HCT116 (cell line): Measurements from ENCODE around the gene CGA. TPM values are rescaled to one million over a fixed set of nuclear protein-coding genes. Genes with fewer than 3 reads are reported as not detected.

Experiments
- ATAC-seq: fragments of 200-7000 bp; cut with Tn5 transposase; 2 replicates; pipeline ENCODE4 v1.9.1; 2020; ENCODE audit warnings: mild to moderate bottlenecking, moderate library complexity
- BruUV-seq: library from RNA; stranded (reverse); fragments of 400-500 nt; replicated peaks from 2 replicates; lab custom pipeline; 2021; lab: Mats Ljungman, UMichigan
- CTCF ChIA-PET: fragments of 300-600 bp; sonication (Branson Sonifier 250); formaldehyde crosslinking; loops from one replicate; lab custom pipeline; 2021; ENCODE audit warnings: antibody characterized with exemption; lab: Charles Lee
- POLR2A ChIA-PET: fragments of 300-600, 350-600 bp; sonication (Branson Sonifier 250); formaldehyde crosslinking; loops from one replicate; lab custom pipeline; 2021; ENCODE audit warnings: antibody characterized with exemption; lab: Charles Lee
- RAD21 ChIA-PET, 2 experiments: fragments of 300-600 bp; sonication (Branson Sonifier 250); formaldehyde crosslinking; loops; one replicate each; lab custom pipeline; 2023; ENCODE audit warnings: low total read pairs in 2 of 2; ENCODE audit not compliant: uncharacterized antibody in 2 of 2, unreplicated experiment in 2 of 2, low non-redundant PET in 1 of 2; lab: Charles Lee
- DNase-seq: peaks from one replicate; pipeline ENCODE4 v3.0.0-alpha.2; 2010; ENCODE audit warnings: low read depth, low spot score
- H2AFZ ChIP-seq: fragments of 200-600 bp; shearing (Covaris generic), sonication (generic); 2 replicates; pipeline ENCODE4 v1.6.1; 2017; ENCODE audit warnings: low read depth, mixed run types, mixed read lengths, antibody characterized with exemption, low read length; ENCODE audit not compliant: poor library complexity, severe bottlenecking
- H3K27ac ChIP-seq: 2 replicates; pipeline ENCODE4 v1.5.1; 2012; ENCODE audit warnings: low read depth, low read length
- H3K27me3 ChIP-seq: fragments of 200-600 bp; sonication (generic); 2 replicates; pipeline ENCODE4 v1.6.1; 2016; ENCODE audit warnings: mixed run types, low read length, mixed read lengths; ENCODE audit not compliant: insufficient read depth
- H3K36me3 ChIP-seq, 2 experiments: fragments of 200-500 bp in 1 of 2; fragments of 200-600 bp in 1 of 2; sonication (Bioruptor generic) in 1 of 2; sonication (generic) in 1 of 2; 2 replicates each; pipeline versions ENCODE4 v1.5.1 to v1.6.1; 2014 to 2016; ENCODE audit warnings: low read length in 2 of 2, inconsistent platforms in 1 of 2, mixed read lengths in 1 of 2, mixed run types in 1 of 2; ENCODE audit not compliant: insufficient read depth in 2 of 2, control insufficient read depth in 1 of 2
- H3K4me1 ChIP-seq, 2 experiments: fragments of 200-600 bp in 1 of 2; sonication (generic) in 1 of 2; 2 replicates each; pipeline versions ENCODE4 v1.5.1 to v1.6.1; 2012 to 2017; ENCODE audit warnings: low read length in 2 of 2, inconsistent platforms in 1 of 2, mild to moderate bottlenecking in 1 of 2, mixed read lengths in 1 of 2, mixed run types in 1 of 2, moderate library complexity in 1 of 2; ENCODE audit not compliant: insufficient read depth in 2 of 2, control insufficient read depth in 1 of 2
- H3K4me2 ChIP-seq: fragments of 200-600 bp; sonication (generic); 2 replicates; pipeline ENCODE4 v1.6.1; 2017; ENCODE audit warnings: mixed run types, low read length, mixed read lengths
- H3K4me3 ChIP-seq, 2 experiments: fragments of 200-600 bp in 1 of 2; sonication (generic) in 1 of 2; replicated peaks in 1 of 2; 2 replicates each; pipeline ENCODE4 v1.5.1; 2011 to 2016; ENCODE audit warnings: low read length in 2 of 2, control low read depth in 1 of 2, low read depth in 1 of 2, mild to moderate bottlenecking in 1 of 2, mixed read lengths in 1 of 2, mixed run types in 1 of 2
- H3K79me2 ChIP-seq: fragments of 200-600 bp; sonication (generic); 2 replicates; pipeline ENCODE4 v1.6.1; 2017; ENCODE audit warnings: mild to moderate bottlenecking, mixed run types, low read length, moderate library complexity, mixed read lengths; ENCODE audit not compliant: insufficient read depth
- H3K9ac ChIP-seq: fragments of 200-600 bp; sonication (generic); 2 replicates; pipeline ENCODE4 v1.6.1; 2016; ENCODE audit warnings: low read length, mixed read lengths
- H3K9me2 ChIP-seq: fragments of 200-600 bp; sonication (generic), shearing (Covaris generic); 2 replicates; pipeline ENCODE4 v1.6.1; 2017; ENCODE audit warnings: mixed run types, mild to moderate bottlenecking, moderate library complexity; ENCODE audit not compliant: insufficient read depth
- H3K9me3 ChIP-seq, 2 experiments: fragments of 200-500 bp in 1 of 2; fragments of 200-600 bp in 1 of 2; sonication (Bioruptor generic) in 1 of 2; sonication (generic) in 1 of 2; 2 replicates each; pipeline ENCODE4 v1.6.1; 2014 to 2017; ENCODE audit warnings: low read length in 2 of 2, mixed read lengths in 2 of 2, inconsistent platforms in 1 of 2, low read depth in 1 of 2, mild to moderate bottlenecking in 1 of 2, mixed run types in 1 of 2, moderate library complexity in 1 of 2; ENCODE audit not compliant: control insufficient read depth in 1 of 2, insufficient read depth in 1 of 2
- H4K20me1 ChIP-seq: fragments of 200-600 bp; sonication (generic), shearing (Covaris generic); 2 replicates; pipeline ENCODE4 v1.6.1; 2017; ENCODE audit warnings: mixed run types, mild to moderate bottlenecking, moderate library complexity; ENCODE audit not compliant: insufficient read depth
- ATF3 ChIP-seq: IDR thresholded peaks from 2 replicates; pipeline ENCODE4 v1.6.1; 2012
- CBX3 ChIP-seq: IDR thresholded peaks from 2 replicates; pipeline ENCODE4 v1.6.1; 2012; ENCODE audit warnings: low read depth
- CEBPB ChIP-seq: IDR thresholded peaks from 2 replicates; pipeline ENCODE4 v1.6.1; 2012; ENCODE audit warnings: low read depth
- EGR1 ChIP-seq: IDR thresholded peaks from 2 replicates; pipeline ENCODE4 v1.6.1; 2012; ENCODE audit warnings: low read depth
- EZH2phosphoT487 ChIP-seq: fragments of 200-600 bp; IDR thresholded peaks from 2 replicates; pipeline ENCODE4 v1.6.1; 2018; ENCODE audit warnings: antibody characterized with exemption, borderline replicate concordance
- FOSL1 ChIP-seq: IDR thresholded peaks from 2 replicates; pipeline ENCODE4 v1.6.1; 2012; ENCODE audit warnings: low read depth
- POLR2A ChIP-seq: IDR thresholded peaks from 2 replicates; pipeline ENCODE4 v1.7.0; 2011; ENCODE audit warnings: borderline replicate concordance; ENCODE audit not compliant: insufficient read depth, insufficient read length; ENCODE audit errors: extremely low read depth
- REST ChIP-seq: IDR thresholded peaks from 2 replicates; pipeline ENCODE4 v1.6.1; 2012; ENCODE audit warnings: low read depth
- SIN3A ChIP-seq: IDR thresholded peaks from 2 replicates; pipeline ENCODE4 v1.6.1; 2012; ENCODE audit warnings: low read depth
- SP1 ChIP-seq: IDR thresholded peaks from 2 replicates; pipeline ENCODE4 v1.6.1; 2012; ENCODE audit warnings: low read depth
- SRF ChIP-seq: IDR thresholded peaks from 2 replicates; pipeline ENCODE4 v1.6.1; 2012; ENCODE audit warnings: low read depth
- TCF7L2 ChIP-seq: IDR thresholded peaks from 2 replicates; pipeline ENCODE4 v1.7.0; 2011; ENCODE audit warnings: borderline replicate concordance, inconsistent platforms; ENCODE audit not compliant: insufficient read depth, insufficient read length; ENCODE audit errors: extremely low read depth
- ZFX ChIP-seq: fragments of 450-650 bp; IDR thresholded peaks from 2 replicates; pipeline ENCODE4 v1.6.1; 2017
- ZNF274 ChIP-seq: fragments of 200-500 bp; sonication (Bioruptor generic); IDR thresholded peaks from 2 replicates; pipeline ENCODE4 v1.6.1; 2014; ENCODE audit warnings: mild to moderate bottlenecking, low read depth, low read length, inconsistent platforms
- intact Hi-C: fragments of 100-400 bp; cut with micrococcal nuclease; formaldehyde crosslinking; loops from 2 replicates; pipeline ENCODE4 v1.10.0; 2022
- total RNA-seq: library from RNA; stranded (reverse); gene quantifications from one replicate; pipeline ENCODE4 v1.2.1, GENCODE V29; 2021; ENCODE audit not compliant: unreplicated experiment

The CGA gene
- total RNA-seq, 1 experiment from 2014 or later = not detected

- TF ChIP-seq ZFX (no peak), ZNF274 (no peak), CBX3 (no peak), ATF3 (no peak), SRF (no peak), POLR2A (no peak), FOSL1 (no peak)
Observed at GRCh38 chr6:87100216-87100615, 5.3 kb upstream of the CGA start (continued).

- Histone ChIP-seq H3K4me2 (no peak overlapping the region), H3K4me3 (no peak overlapping the region), H2AFZ (no peak overlapping the region), H3K36me3 (no peaks in the 10 kb centered on the region), H3K27me3 (peaks cover 56% of the 10 kb centered on the region), H3K4me1 (no peaks in the 10 kb centered on the region), H3K27ac (no peak overlapping the region), H3K9me3 (no peaks in the 10 kb centered on the region), H3K79me2 (no peaks in the 10 kb centered on the region), H3K9ac (no peak overlapping the region), H3K9me2 (no peaks in the 10 kb centered on the region), H4K20me1 (no peaks in the 10 kb centered on the region)
- POLR2A ChIA-PET = no interaction called here
- RAD21 ChIA-PET = no interaction called here
- intact Hi-C loops = no loop called here
- ATAC-seq (no peak), DNase-seq (no peak)
- CTCF ChIA-PET = interaction anchor here (1.1 to 1.3 kb wide), 2 partner anchors 20 to 32 kb away, joined by 3 read pairs; no protein-coding TSS in a partner anchor
- no TSS peak for BruUV-seq
- TF ChIP-seq EZH2phosphoT487 (no peak), ZFX (no peak), CEBPB (no peak), REST (no peak), TCF7L2 (no peak), EGR1 (no peak), SP1 (no peak), FOSL1 (no peak), SIN3A (no peak)
Observed at GRCh38 chr6:87099472-87099871, 4.6 kb upstream of the CGA start.
